KMS-11 (cell line): ENCODE measurements around the gene MFSD6L.

Experiments
- H2AFZ ChIP-seq: fragments of 200-600 bp; sonication (generic); 2 replicates; pipeline ENCODE4 v1.6.1; 2016; ENCODE audit warnings: antibody characterized with exemption, mixed run types, low read depth
- H3K27ac ChIP-seq: fragments of 200-600 bp; sonication (generic); 2 replicates; pipeline ENCODE4 v1.6.1; 2016; ENCODE audit warnings: mild to moderate bottlenecking, mixed run types
- H3K27me3 ChIP-seq: fragments of 200-600 bp; sonication (generic); 2 replicates; pipeline ENCODE4 v1.6.1; 2017; ENCODE audit warnings: mild to moderate bottlenecking, low read depth, mixed run types, moderate library complexity; ENCODE audit not compliant: insufficient read depth
- H3K36me3 ChIP-seq: fragments of 200-600 bp; sonication (generic); 2 replicates; pipeline ENCODE4 v1.6.1; 2017; ENCODE audit warnings: mild to moderate bottlenecking, mixed run types; ENCODE audit not compliant: insufficient read depth
- H3K4me1 ChIP-seq: fragments of 200-600 bp; sonication (generic); 2 replicates; pipeline ENCODE4 v1.6.1; 2016; ENCODE audit warnings: mild to moderate bottlenecking, low read depth, mixed run types; ENCODE audit not compliant: poor library complexity, severe bottlenecking
- H3K4me2 ChIP-seq: fragments of 200-600 bp; sonication (generic); 2 replicates; pipeline ENCODE4 v1.7.0; 2016; ENCODE audit warnings: mild to moderate bottlenecking, mixed run types
- H3K4me3 ChIP-seq: fragments of 200-600 bp; sonication (generic); IDR thresholded peaks from 2 replicates; pipeline ENCODE4 v1.6.1; 2017; ENCODE audit warnings: low read depth, low read length, mixed read lengths; ENCODE audit not compliant: insufficient read depth
- H3K79me2 ChIP-seq: fragments of 200-600 bp; sonication (generic); 2 replicates; pipeline ENCODE4 v1.6.1; 2016; ENCODE audit warnings: low read depth, mixed run types; ENCODE audit not compliant: insufficient read depth
- H3K9ac ChIP-seq: fragments of 200-600 bp; sonication (generic); 2 replicates; pipeline ENCODE4 v1.6.1; 2016; ENCODE audit warnings: mild to moderate bottlenecking, mixed run types
- H4K20me1 ChIP-seq: fragments of 200-600 bp; sonication (generic); 2 replicates; pipeline ENCODE4 v1.6.1; 2016; ENCODE audit warnings: mild to moderate bottlenecking, mixed run types; ENCODE audit not compliant: insufficient read depth
- CTCF ChIP-seq: fragments of 200-600 bp; sonication (generic); conservative IDR thresholded peaks from 2 replicates; pipeline ENCODE4 v1.6.1; 2017; ENCODE audit warnings: low read depth, mild to moderate bottlenecking, antibody characterized with exemption, low read length, moderate library complexity, mixed read lengths

MFSD6L gene

GRCh38 chr17:8822401-8823035 is 23.4 kb upstream of the MFSD6L start:
- no peaks in the 10 kb centered on the region for H3K27me3 ChIP-seq
- H3K4me2 ChIP-seq, result no peak overlapping the region
- no peak overlapping the region for H2AFZ ChIP-seq
- no peaks in the 10 kb centered on the region for H3K36me3 ChIP-seq
- H4K20me1 ChIP-seq, result no peaks in the 10 kb centered on the region
- no peak overlapping the region for H3K4me3 ChIP-seq
- no peak for TF ChIP-seq CTCF
- H3K9ac ChIP-seq, result no peak overlapping the region
- no peaks in the 10 kb centered on the region for H3K79me2 ChIP-seq
- H3K4me1 ChIP-seq, result no peaks in the 10 kb centered on the region
- H3K27ac ChIP-seq, result no peak overlapping the region

- Histone ChIP-seq H3K79me2 (no peaks in the 10 kb centered on the region), H3K4me3 (no peak overlapping the region), H3K36me3 (no peaks in the 10 kb centered on the region), H3K4me2 (no peak overlapping the region), H3K9ac (no peak overlapping the region), H2AFZ (no peak overlapping the region), H4K20me1 (no peaks in the 10 kb centered on the region), H3K27ac (no peak overlapping the region), H3K27me3 (no peaks in the 10 kb centered on the region), H3K4me1 (no peaks in the 10 kb centered on the region)
- TF ChIP-seq CTCF, result no peak
These were observed 22.4 kb upstream of the MFSD6L start for GRCh38 chr17:8821446-8822105.

GRCh38 chr17:8820311-8821010 is 21.3 kb upstream of the MFSD6L start:
- Histone ChIP-seq H3K4me3 (no peak overlapping the region), H3K4me1 (no peaks in the 10 kb centered on the region), H3K27me3 (no peaks in the 10 kb centered on the region), H3K4me2 (no peak overlapping the region), H2AFZ (no peak overlapping the region), H3K27ac (no peak overlapping the region), H3K9ac (no peak overlapping the region), H4K20me1 (no peaks in the 10 kb centered on the region), H3K79me2 (no peaks in the 10 kb centered on the region), H3K36me3 (no peaks in the 10 kb centered on the region)
- TF ChIP-seq CTCF, result no peak

- H3K36me3 ChIP-seq, result no peaks in the 10 kb centered on the region
- no peak overlapping the region for H2AFZ ChIP-seq
- no peak for TF ChIP-seq CTCF
- H3K4me2 ChIP-seq, result no peak overlapping the region
- H3K27me3 ChIP-seq, result no peaks in the 10 kb centered on the region
- no peak overlapping the region for H3K9ac ChIP-seq
- H3K4me3 ChIP-seq, result no peak overlapping the region
- H4K20me1 ChIP-seq, result no peaks in the 10 kb centered on the region
- no peak overlapping the region for H3K27ac ChIP-seq
- no peaks in the 10 kb centered on the region for H3K4me1 ChIP-seq
- H3K79me2 ChIP-seq, result no peaks in the 10 kb centered on the region
These were observed 19.6 kb upstream of the MFSD6L start for GRCh38 chr17:8818654-8819330.
